Fibroblast of villous mesenchyme (primary cell): ENCODE data around the gene ZNF26. TPM values are rescaled to one million over a fixed set of nuclear protein-coding genes. Genes with fewer than 3 reads are reported as not detected.
"Not testable (repeated sequence)": the region's sequence is repeated elsewhere in the genome, so short reads cannot be mapped to it uniquely, and the experiment has no call there.

Source experiments
- DNase-seq: peaks from one replicate; pipeline ENCODE4 v3.0.0-alpha.2; 2010; ENCODE audit warnings: low read depth
- H3K4me3 ChIP-seq: 2 replicates; pipeline ENCODE4 v1.5.1; 2011; ENCODE audit warnings: low read depth, mild to moderate bottlenecking, low read length
- CTCF ChIP-seq: IDR thresholded peaks from 2 replicates; pipeline ENCODE4 v1.5.1; 2012; ENCODE audit warnings: low read depth, mild to moderate bottlenecking, low read length; ENCODE audit not compliant: insufficient read depth
- total RNA-seq: library from RNA; depleted of rRNA; stranded (reverse); fragments of >200 nt; gene quantifications from 2 replicates; pipeline ENCODE4 v1.2.3, GENCODE V29; 2012

Gene ZNF26
- total RNA-seq, 1 donor, result 10.4 TPM

- DNase-seq, result not testable (repeated sequence)
- TF ChIP-seq CTCF, result peak; percentile 34
These were observed 22.2 kb upstream of the ZNF26 start for GRCh38 chr12:132963947-132964346.

GRCh38 chr12:132965796-132966195, 20.4 kb upstream of the ZNF26 start:
- no peak overlapping the region for H3K4me3 ChIP-seq
- TF ChIP-seq CTCF, result no peak
- no peak for DNase-seq

More at GRCh38 chr12:132963947-132964346, 22.2 kb upstream of the ZNF26 start:
- H3K4me3 ChIP-seq, result not testable (repeated sequence)

DNA sequence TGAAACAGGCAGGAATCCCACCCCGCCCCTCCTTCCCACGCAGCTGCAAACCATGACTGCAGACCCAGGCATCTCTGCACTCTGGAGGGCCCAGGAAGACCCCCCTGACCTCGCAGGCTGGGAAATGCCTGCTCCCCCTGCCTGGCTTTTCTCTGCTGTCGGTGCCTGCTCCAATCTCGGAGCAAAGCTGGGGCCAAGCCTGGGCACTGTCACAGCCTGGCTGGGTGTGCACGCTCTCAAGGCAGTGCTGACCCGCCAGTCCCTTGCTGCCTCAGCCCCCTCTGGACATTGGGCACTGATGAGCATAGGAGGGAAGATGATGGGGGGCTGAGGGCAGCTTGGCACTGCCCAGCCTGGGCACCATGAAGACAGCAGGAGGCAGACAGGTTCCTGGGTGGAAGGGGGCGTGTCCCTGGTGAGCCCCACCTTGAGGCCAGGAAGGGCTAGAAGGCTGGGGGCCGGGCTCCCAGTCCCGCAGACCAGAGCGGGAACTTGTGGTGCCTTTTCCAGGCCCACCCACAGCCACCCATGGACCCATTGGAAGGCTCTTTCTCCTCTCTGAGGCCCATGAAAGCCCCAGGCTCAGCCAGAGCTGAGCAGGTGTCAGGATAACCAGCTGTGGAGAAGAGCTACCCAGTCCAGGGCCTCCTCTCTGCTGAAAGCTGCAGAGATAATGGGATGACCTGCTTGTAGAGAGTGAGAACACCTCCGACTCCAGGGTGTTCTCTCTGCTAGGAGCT, 19.3 kb upstream of the ZNF26 start:
- no peak for DNase-seq
- no peak overlapping the region for H3K4me3 ChIP-seq
- TF ChIP-seq CTCF, result no peak

GRCh38 chr12:132967736-132968135, 18.4 kb upstream of the ZNF26 start:
- TF ChIP-seq CTCF, result no peak
- H3K4me3 ChIP-seq, result no peak overlapping the region
- DNase-seq, result no peak

GRCh38 chr12:132972374-132972773, 13.8 kb upstream of the ZNF26 start:
- DNase-seq, result no peak
- TF ChIP-seq CTCF, result no peak
- no peak overlapping the region for H3K4me3 ChIP-seq

DNA sequence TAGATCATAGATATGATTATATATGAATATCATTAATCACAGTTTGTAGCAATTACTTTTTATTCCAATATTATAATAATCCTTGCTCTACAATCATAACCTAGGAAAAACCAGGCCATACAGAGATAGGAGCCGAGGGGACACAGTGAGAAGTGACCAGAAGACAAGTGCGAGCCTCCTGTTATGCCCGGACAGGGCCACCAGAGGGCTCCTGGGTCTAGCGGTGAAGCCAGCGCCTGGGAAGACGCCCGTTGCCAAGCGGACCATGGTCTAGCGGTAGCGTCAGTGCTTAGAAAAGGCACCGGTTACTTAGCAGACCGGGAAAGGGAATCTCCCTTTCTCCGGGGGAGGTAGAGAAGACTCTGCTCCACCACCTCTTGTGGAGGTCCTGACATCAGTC, 9.3 kb upstream of the ZNF26 start:
- peak; percentile 52 for TF ChIP-seq CTCF
- not testable (repeated sequence) for H3K4me3 ChIP-seq
- DNase-seq, result peak; percentile 14

DNA sequence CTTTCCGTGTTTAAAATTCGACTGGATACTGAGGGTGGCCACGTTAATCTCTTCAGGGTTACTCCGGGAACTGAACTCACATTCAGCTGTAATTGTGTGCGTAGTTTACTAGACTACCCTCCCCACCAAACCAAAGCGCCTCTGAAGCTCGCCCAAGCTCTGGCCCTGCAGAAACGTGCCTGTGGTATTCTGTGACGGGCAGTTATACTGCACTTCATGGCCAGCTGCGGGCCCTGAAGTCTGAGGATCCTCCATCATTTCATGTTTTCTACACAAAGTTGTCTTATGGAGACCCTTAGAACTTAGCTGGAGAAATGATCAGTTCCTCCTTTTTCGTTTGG, 688 bp downstream of the ZNF26 start:
- DNase-seq, result peak; percentile 42
- TF ChIP-seq CTCF, result no peak
- H3K4me3 ChIP-seq, result peak overlapping the region; percentile 98
